SU-DHL-6 (cell line): ENCODE measurements around the gene C1orf198.

Source experiments
- H2AFZ ChIP-seq: fragments of 200-600 bp; sonication (generic); 2 replicates; pipeline ENCODE4 v1.6.1; 2014; ENCODE audit warnings: low read depth, mild to moderate bottlenecking, moderate library complexity, mixed read lengths, antibody characterized with exemption, low read length; ENCODE audit not compliant: severe bottlenecking
- H3F3A ChIP-seq: fragments of 200-600 bp; shearing (Covaris generic); 2 replicates; pipeline ENCODE4 v1.6.0; 2016; ENCODE audit warnings: antibody characterized with exemption, mild to moderate bottlenecking; ENCODE audit not compliant: insufficient read depth
- H3K27ac ChIP-seq: fragments of 200-600 bp; sonication (generic); 2 replicates; pipeline ENCODE4 v1.5.1; 2016; ENCODE audit warnings: low read depth, mild to moderate bottlenecking, low read length, moderate library complexity, mixed read lengths
- H3K27me3 ChIP-seq: fragments of 200-600 bp; sonication (generic), shearing (Covaris generic); 2 replicates; pipeline ENCODE4 v1.6.0; 2014; ENCODE audit warnings: mild to moderate bottlenecking, low read length
- H3K36me3 ChIP-seq: fragments of 200-600 bp; sonication (generic); 2 replicates; pipeline ENCODE4 v1.6.1; 2014; ENCODE audit warnings: mild to moderate bottlenecking, low read length, mixed read lengths
- H3K4me2 ChIP-seq: fragments of 300-600, 200-600 bp; shearing (Covaris generic), sonication (generic); 2 replicates; pipeline ENCODE4 v1.6.0; 2014; ENCODE audit warnings: low read length, low read depth, mild to moderate bottlenecking; ENCODE audit not compliant: poor library complexity, severe bottlenecking
- H3K4me3 ChIP-seq: fragments of 200-600 bp; sonication (generic); 2 replicates; pipeline ENCODE4 v1.5.1; 2014; ENCODE audit warnings: antibody characterized with exemption, low read length, mild to moderate bottlenecking, mixed read lengths; ENCODE audit not compliant: insufficient read depth, poor library complexity, severe bottlenecking
- H3K79me2 ChIP-seq: fragments of 200-600 bp; sonication (generic); 2 replicates; pipeline ENCODE4 v1.6.1; 2014; ENCODE audit warnings: mild to moderate bottlenecking, low read length, moderate library complexity; ENCODE audit not compliant: insufficient read depth
- H3K9ac ChIP-seq: fragments of 200-600 bp; sonication (generic); 2 replicates; pipeline ENCODE4 v1.7.0; 2014; ENCODE audit warnings: mild to moderate bottlenecking, low read length
- H3K9me2 ChIP-seq: fragments of 200-600 bp; sonication (generic); replicated peaks from 2 replicates; pipeline ENCODE4 v1.6.1; 2014; ENCODE audit warnings: low read length; ENCODE audit not compliant: insufficient read depth
- H3K9me3 ChIP-seq: fragments of 200-600 bp; sonication (generic); 2 replicates; pipeline ENCODE4 v1.6.1; 2014; ENCODE audit warnings: low read length, mixed read lengths; ENCODE audit not compliant: insufficient read depth
- H4K20me1 ChIP-seq: fragments of 200-600 bp; sonication (generic); 2 replicates; pipeline ENCODE4 v1.6.1; 2014; ENCODE audit warnings: low read depth, mild to moderate bottlenecking, antibody characterized with exemption, low read length, moderate library complexity, mixed read lengths
- EZH2phosphoT487 ChIP-seq: fragments of 200-600 bp; sonication (generic), shearing (Covaris generic); conservative IDR thresholded peaks from 2 replicates; pipeline ENCODE4 v1.6.1; 2018; ENCODE audit warnings: mild to moderate bottlenecking, antibody characterized with exemption, low read length, moderate library complexity, mixed read lengths
- TF ChIP-seq, protein P1 (sequence below): fragments of 200-600 bp; sonication (generic); IDR thresholded peaks from one replicate; pipeline ENCODE4 v1.5.1; 2017; ENCODE audit warnings: antibody characterized with exemption, mild to moderate bottlenecking, low read length, moderate library complexity; ENCODE audit not compliant: insufficient read depth, poor library complexity, severe bottlenecking

C1orf198 gene

DNA sequence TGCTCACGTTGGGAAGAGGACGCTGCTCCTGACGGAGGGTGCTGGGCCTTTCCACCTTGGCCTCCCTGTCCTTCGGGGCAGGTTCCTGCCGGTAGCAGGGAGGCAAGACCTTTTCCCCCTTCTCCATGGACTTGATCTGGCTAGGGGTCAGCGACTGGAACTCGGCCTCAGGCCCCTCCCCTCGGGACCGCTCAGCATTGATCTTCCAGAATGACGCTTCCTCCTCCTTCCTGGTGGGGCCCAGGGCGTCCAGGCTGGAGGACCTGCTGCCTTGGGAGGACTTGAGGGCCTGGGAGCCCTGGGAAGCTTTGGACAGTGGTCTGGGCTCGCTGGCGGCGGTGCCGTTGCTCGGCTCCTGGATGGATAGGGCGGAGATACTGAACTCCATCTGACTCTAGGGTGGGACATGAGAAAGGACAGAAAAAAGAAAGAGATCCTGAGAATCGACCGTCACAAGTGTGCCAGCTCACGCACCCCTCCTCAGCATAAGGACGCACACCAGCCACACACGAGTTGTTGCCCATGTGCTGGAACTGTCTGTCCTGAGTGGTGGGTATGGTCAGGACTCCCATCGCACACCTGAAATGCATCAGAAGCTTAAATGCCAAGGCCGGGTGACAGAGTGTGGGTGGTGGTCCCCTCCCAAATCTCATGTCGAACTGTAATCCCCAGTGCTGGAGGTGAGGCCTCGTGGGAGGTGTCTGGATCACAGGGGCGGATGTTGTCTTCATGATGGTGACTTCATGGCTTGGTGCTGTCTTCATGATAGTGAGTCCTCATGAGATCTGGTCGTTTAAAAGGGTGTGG lies 24.6 kb downstream of the C1orf198 start:
- no peak overlapping the region for H3K4me2 ChIP-seq
- no peaks in the 10 kb centered on the region for H3F3A ChIP-seq
- no peak overlapping the region for H3K9ac ChIP-seq
- no peak overlapping the region for H3K4me3 ChIP-seq
- TF ChIP-seq, protein P1, sequence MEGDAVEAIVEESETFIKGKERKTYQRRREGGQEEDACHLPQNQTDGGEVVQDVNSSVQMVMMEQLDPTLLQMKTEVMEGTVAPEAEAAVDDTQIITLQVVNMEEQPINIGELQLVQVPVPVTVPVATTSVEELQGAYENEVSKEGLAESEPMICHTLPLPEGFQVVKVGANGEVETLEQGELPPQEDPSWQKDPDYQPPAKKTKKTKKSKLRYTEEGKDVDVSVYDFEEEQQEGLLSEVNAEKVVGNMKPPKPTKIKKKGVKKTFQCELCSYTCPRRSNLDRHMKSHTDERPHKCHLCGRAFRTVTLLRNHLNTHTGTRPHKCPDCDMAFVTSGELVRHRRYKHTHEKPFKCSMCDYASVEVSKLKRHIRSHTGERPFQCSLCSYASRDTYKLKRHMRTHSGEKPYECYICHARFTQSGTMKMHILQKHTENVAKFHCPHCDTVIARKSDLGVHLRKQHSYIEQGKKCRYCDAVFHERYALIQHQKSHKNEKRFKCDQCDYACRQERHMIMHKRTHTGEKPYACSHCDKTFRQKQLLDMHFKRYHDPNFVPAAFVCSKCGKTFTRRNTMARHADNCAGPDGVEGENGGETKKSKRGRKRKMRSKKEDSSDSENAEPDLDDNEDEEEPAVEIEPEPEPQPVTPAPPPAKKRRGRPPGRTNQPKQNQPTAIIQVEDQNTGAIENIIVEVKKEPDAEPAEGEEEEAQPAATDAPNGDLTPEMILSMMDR, result no peak
- no peak for TF ChIP-seq EZH2phosphoT487
- no peaks in the 10 kb centered on the region for H3K27me3 ChIP-seq
- H3K9me3 ChIP-seq, result no peaks in the 10 kb centered on the region
- H3K79me2 ChIP-seq, result no peaks in the 10 kb centered on the region
- H3K9me2 ChIP-seq, result no peaks in the 10 kb centered on the region
- H3K27ac ChIP-seq, result no peak overlapping the region
- no peak overlapping the region for H2AFZ ChIP-seq
- H3K36me3 ChIP-seq, result no peaks in the 10 kb centered on the region
- H4K20me1 ChIP-seq, result no peaks in the 10 kb centered on the region

DNA sequence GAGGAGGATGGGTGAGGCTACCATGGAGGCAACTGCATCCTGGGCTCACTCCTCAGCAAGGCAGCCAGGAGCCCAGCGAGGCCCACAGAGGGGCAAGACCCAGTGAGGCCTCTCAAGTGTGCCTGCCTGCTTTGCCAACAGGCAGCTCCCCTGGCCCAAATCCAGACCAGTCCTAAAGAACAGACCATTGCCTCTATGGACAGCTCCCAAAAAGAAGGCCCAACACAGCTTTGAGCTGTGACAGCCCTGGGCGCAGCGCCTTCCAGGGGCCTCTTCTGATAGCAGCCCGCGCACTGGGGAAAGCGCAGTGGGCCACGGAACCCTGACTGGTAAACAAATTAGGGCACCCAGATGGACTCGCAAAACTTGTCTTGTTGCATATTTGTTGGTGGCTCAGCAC lies 25.5 kb downstream of the C1orf198 start:
- H3K4me3 ChIP-seq, result no peak overlapping the region
- H2AFZ ChIP-seq, result no peak overlapping the region
- H3K9ac ChIP-seq, result no peak overlapping the region
- no peaks in the 10 kb centered on the region for H3K79me2 ChIP-seq
- H3K9me2 ChIP-seq, result no peaks in the 10 kb centered on the region
- H3K4me2 ChIP-seq, result no peak overlapping the region
- H3K27ac ChIP-seq, result no peak overlapping the region
- no peaks in the 10 kb centered on the region for H3F3A ChIP-seq
- no peaks in the 10 kb centered on the region for H4K20me1 ChIP-seq
- H3K9me3 ChIP-seq, result no peaks in the 10 kb centered on the region
- no peak for TF ChIP-seq EZH2phosphoT487
- TF ChIP-seq, protein P1, result no peak
- no peaks in the 10 kb centered on the region for H3K36me3 ChIP-seq
- no peaks in the 10 kb centered on the region for H3K27me3 ChIP-seq

DNA sequence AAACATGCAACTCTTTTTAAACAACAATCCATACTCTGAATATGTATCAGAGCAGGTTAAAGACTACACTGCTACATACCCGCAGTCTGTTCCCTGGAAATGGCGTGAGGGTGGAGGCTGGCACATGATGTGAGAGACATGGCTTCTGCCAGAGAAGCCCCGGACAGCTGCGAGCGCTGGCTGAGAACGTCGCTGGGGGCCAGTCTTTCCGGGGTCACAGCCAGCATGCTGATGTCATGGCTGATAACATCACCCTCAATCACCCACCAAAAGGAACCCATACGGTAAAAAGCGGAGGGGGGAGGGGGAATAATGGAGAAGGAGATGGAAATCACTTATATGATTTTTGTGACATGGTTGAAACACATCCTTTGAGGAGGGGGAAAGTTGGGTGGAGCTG lies 29.1 kb downstream of the C1orf198 start:
- Histone ChIP-seq H3K79me2 (no peaks in the 10 kb centered on the region), H3K27me3 (no peaks in the 10 kb centered on the region), H3K4me3 (no peak overlapping the region), H3K27ac (no peak overlapping the region), H3K4me2 (no peak overlapping the region), H2AFZ (no peak overlapping the region), H3F3A (no peaks in the 10 kb centered on the region), H3K36me3 (no peaks in the 10 kb centered on the region), H3K9me3 (no peaks in the 10 kb centered on the region), H3K9ac (no peak overlapping the region), H4K20me1 (no peaks in the 10 kb centered on the region), H3K9me2 (no peaks in the 10 kb centered on the region)
- TF ChIP-seq, protein P1, result no peak
- no peak for TF ChIP-seq EZH2phosphoT487
